C4-2B (cell line): Measurements from ENCODE around the gene HBA2.

Source experiments
- ZFX ChIP-seq: fragments of 450-650 bp; IDR thresholded peaks from 2 replicates; pipeline ENCODE4 v1.6.1; 2017
- TF ChIP-seq, protein P1 (sequence below): fragments of 450-650 bp; conservative IDR thresholded peaks from 2 replicates; pipeline ENCODE4 v1.5.1; 2017; ENCODE audit warnings: mild to moderate bottlenecking

- TF ChIP-seq, protein P1, sequence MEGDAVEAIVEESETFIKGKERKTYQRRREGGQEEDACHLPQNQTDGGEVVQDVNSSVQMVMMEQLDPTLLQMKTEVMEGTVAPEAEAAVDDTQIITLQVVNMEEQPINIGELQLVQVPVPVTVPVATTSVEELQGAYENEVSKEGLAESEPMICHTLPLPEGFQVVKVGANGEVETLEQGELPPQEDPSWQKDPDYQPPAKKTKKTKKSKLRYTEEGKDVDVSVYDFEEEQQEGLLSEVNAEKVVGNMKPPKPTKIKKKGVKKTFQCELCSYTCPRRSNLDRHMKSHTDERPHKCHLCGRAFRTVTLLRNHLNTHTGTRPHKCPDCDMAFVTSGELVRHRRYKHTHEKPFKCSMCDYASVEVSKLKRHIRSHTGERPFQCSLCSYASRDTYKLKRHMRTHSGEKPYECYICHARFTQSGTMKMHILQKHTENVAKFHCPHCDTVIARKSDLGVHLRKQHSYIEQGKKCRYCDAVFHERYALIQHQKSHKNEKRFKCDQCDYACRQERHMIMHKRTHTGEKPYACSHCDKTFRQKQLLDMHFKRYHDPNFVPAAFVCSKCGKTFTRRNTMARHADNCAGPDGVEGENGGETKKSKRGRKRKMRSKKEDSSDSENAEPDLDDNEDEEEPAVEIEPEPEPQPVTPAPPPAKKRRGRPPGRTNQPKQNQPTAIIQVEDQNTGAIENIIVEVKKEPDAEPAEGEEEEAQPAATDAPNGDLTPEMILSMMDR, result no peak
- TF ChIP-seq ZFX, result no peak
Observed at GRCh38 chr16:143456-143855, 29.2 kb upstream of the HBA2 start.
